Subcutaneous adipose tissue (tissue), 4 donors: ENCODE data around the gene CTDSPL. TPM values are rescaled to one million over a fixed set of nuclear protein-coding genes. Genes with fewer than 3 reads are reported as not detected.

Experiments used
- CTCF ChIP-seq: fragments of 450-650 bp; IDR thresholded peaks from one replicate; pipeline ENCODE4 v1.5.1; 2016; ENCODE audit warnings: low read depth, mild to moderate bottlenecking, control low read depth, antibody characterized with exemption, moderate library complexity
- total RNA-seq, 4 donors: library from RNA; depleted of rRNA; stranded (reverse); fragments of >200 nt; gene quantifications; one replicate each; pipeline ENCODE4 v1.1.0, GENCODE V29; 2016

CTDSPL gene
- total RNA-seq, 4 donors from 2014 or later = 29.0 to 34.8 (median 30.1) TPM

- TF ChIP-seq CTCF = no peak
Measured at GRCh38 chr3:37853691-37854413, 7.8 kb upstream of the CTDSPL start.

- TF ChIP-seq CTCF = no peak
Measured at GRCh38 chr3:37855363-37855970, 6.2 kb upstream of the CTDSPL start.

GRCh38 chr3:37856381-37856780 lies 5.3 kb upstream of the CTDSPL start:
- no peak for TF ChIP-seq CTCF

- no peak for TF ChIP-seq CTCF
Measured at GRCh38 chr3:37858742-37859141, 2.9 kb upstream of the CTDSPL start.

GRCh38 chr3:37859354-37859753 lies 2.3 kb upstream of the CTDSPL start:
- TF ChIP-seq CTCF = no peak

GRCh38 chr3:37859908-37860199 lies 1.8 kb upstream of the CTDSPL start:
- TF ChIP-seq CTCF = no peak

GRCh38 chr3:37862219-37862902 lies 681 bp downstream of the CTDSPL start:
- no peak for TF ChIP-seq CTCF
